ENCODE data around the gene HTT. TPM values are rescaled to one million over a fixed set of nuclear protein-coding genes. Genes with fewer than 3 reads are reported as not detected.
A peak's percentile ranks its signal among the peaks of the same experiment; 100 is the strongest.

Gene HTT
- total and polyA plus RNA-seq, 2 of the 13 experiments (the other 11 are each of a cell fraction or from before 2014, with no cell fraction given): 17.5 to 19.5 TPM

- TF ChIP-seq, protein P1, sequence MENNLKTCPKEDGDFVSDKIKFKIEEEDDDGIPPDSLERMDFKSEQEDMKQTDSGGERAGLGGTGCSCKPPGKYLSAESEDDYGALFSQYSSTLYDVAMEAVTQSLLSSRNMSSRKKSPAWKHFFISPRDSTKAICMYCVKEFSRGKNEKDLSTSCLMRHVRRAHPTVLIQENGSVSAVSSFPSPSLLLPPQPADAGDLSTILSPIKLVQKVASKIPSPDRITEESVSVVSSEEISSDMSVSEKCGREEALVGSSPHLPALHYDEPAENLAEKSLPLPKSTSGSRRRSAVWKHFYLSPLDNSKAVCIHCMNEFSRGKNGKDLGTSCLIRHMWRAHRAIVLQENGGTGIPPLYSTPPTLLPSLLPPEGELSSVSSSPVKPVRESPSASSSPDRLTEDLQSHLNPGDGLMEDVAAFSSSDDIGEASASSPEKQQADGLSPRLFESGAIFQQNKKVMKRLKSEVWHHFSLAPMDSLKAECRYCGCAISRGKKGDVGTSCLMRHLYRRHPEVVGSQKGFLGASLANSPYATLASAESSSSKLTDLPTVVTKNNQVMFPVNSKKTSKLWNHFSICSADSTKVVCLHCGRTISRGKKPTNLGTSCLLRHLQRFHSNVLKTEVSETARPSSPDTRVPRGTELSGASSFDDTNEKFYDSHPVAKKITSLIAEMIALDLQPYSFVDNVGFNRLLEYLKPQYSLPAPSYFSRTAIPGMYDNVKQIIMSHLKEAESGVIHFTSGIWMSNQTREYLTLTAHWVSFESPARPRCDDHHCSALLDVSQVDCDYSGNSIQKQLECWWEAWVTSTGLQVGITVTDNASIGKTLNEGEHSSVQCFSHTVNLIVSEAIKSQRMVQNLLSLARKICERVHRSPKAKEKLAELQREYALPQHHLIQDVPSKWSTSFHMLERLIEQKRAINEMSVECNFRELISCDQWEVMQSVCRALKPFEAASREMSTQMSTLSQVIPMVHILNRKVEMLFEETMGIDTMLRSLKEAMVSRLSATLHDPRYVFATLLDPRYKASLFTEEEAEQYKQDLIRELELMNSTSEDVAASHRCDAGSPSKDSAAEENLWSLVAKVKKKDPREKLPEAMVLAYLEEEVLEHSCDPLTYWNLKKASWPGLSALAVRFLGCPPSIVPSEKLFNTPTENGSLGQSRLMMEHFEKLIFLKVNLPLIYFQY (CRISPR knock-in tag; IDR thresholded peaks at IDR 0.05; ENCODE audit: borderline replicate concordance): no peak
- TF ChIP-seq MATR3 (CRISPR knock-in tag; IDR thresholded peaks at IDR 0.05): no peak
- peak; percentile 88 for TF ChIP-seq CHD2 (IDR thresholded peaks at IDR 0.05; ENCODE audit: low read depth, low read length)
- no peak for TF ChIP-seq ZBTB2 (CRISPR knock-in tag; IDR thresholded peaks at IDR 0.05; ENCODE audit: low read depth)
- no peak for TF ChIP-seq TOPORS (CRISPR knock-in tag; IDR thresholded peaks at IDR 0.05)
- no peak for TF ChIP-seq TBP (CRISPR knock-in tag; IDR thresholded peaks at IDR 0.05)
- TF ChIP-seq, protein P2, sequence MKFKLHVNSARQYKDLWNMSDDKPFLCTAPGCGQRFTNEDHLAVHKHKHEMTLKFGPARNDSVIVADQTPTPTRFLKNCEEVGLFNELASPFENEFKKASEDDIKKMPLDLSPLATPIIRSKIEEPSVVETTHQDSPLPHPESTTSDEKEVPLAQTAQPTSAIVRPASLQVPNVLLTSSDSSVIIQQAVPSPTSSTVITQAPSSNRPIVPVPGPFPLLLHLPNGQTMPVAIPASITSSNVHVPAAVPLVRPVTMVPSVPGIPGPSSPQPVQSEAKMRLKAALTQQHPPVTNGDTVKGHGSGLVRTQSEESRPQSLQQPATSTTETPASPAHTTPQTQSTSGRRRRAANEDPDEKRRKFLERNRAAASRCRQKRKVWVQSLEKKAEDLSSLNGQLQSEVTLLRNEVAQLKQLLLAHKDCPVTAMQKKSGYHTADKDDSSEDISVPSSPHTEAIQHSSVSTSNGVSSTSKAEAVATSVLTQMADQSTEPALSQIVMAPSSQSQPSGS (CRISPR knock-in tag; IDR thresholded peaks at IDR 0.05): peak; percentile 68; the same call in 1 of the 2 replicates
- no peak for TF ChIP-seq KMT2B (CRISPR knock-in tag; IDR thresholded peaks at IDR 0.05)
- no peak for TF ChIP-seq ZNF7 (CRISPR knock-in tag; IDR thresholded peaks at IDR 0.05)
- no peak for TF ChIP-seq ZNF557 (CRISPR knock-in tag; IDR thresholded peaks at IDR 0.05)
- TF ChIP-seq ZNF788 (CRISPR knock-in tag; IDR thresholded peaks at IDR 0.05; ENCODE audit: borderline replicate concordance): peak; percentile 19; the same call in 1 of the 2 replicates
- no peak for TF ChIP-seq ZNF446 (CRISPR knock-in tag; IDR thresholded peaks at IDR 0.05)
- TF ChIP-seq, protein P3, sequence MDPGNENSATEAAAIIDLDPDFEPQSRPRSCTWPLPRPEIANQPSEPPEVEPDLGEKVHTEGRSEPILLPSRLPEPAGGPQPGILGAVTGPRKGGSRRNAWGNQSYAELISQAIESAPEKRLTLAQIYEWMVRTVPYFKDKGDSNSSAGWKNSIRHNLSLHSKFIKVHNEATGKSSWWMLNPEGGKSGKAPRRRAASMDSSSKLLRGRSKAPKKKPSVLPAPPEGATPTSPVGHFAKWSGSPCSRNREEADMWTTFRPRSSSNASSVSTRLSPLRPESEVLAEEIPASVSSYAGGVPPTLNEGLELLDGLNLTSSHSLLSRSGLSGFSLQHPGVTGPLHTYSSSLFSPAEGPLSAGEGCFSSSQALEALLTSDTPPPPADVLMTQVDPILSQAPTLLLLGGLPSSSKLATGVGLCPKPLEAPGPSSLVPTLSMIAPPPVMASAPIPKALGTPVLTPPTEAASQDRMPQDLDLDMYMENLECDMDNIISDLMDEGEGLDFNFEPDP (CRISPR knock-in tag; conservative IDR thresholded peaks at IDR 0.05): no peak
- peak; percentile 69; the same call in 1 of the 2 replicates for TF ChIP-seq ZFX (CRISPR knock-in tag; IDR thresholded peaks at IDR 0.05; ENCODE audit: low read depth)
- TF ChIP-seq ZNF580 (CRISPR knock-in tag; IDR thresholded peaks at IDR 0.05; ENCODE audit: borderline replicate concordance, low read depth): no peak
- no peak for TF ChIP-seq PPARG (CRISPR knock-in tag; conservative IDR thresholded peaks at IDR 0.05)
- no peak for TF ChIP-seq SCMH1 (CRISPR knock-in tag; IDR thresholded peaks at IDR 0.05; ENCODE audit: borderline replicate concordance)
- TF ChIP-seq, protein P4, sequence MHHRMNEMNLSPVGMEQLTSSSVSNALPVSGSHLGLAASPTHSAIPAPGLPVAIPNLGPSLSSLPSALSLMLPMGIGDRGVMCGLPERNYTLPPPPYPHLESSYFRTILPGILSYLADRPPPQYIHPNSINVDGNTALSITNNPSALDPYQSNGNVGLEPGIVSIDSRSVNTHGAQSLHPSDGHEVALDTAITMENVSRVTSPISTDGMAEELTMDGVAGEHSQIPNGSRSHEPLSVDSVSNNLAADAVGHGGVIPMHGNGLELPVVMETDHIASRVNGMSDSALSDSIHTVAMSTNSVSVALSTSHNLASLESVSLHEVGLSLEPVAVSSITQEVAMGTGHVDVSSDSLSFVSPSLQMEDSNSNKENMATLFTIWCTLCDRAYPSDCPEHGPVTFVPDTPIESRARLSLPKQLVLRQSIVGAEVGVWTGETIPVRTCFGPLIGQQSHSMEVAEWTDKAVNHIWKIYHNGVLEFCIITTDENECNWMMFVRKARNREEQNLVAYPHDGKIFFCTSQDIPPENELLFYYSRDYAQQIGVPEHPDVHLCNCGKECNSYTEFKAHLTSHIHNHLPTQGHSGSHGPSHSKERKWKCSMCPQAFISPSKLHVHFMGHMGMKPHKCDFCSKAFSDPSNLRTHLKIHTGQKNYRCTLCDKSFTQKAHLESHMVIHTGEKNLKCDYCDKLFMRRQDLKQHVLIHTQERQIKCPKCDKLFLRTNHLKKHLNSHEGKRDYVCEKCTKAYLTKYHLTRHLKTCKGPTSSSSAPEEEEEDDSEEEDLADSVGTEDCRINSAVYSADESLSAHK (CRISPR knock-in tag; IDR thresholded peaks at IDR 0.05; ENCODE audit: borderline replicate concordance): no peak
Observed at GRCh38 chr4:3074846-3075651, 568 bp downstream of the HTT start (continued).

Measured in HepG2 (cell line).